Measurements from ENCODE around the gene DLG2.
A peak's percentile ranks its signal among the peaks of the same experiment; 100 is the strongest.

The DLG2 gene

GRCh38 chr11:85558411-85558810 lies 68.7 kb downstream of the DLG2 start:
- no peak for DNase-seq (ENCODE audit: low spot score)

- DNase-seq (ENCODE audit: low spot score): no peak
Measured at GRCh38 chr11:85551881-85552280, 75.3 kb downstream of the DLG2 start.

GRCh38 chr11:85541683-85542082 lies 85.5 kb downstream of the DLG2 start:
- no peak for DNase-seq (ENCODE audit: low spot score)

- peak; percentile 2 for DNase-seq (ENCODE audit: low spot score)
Measured at GRCh38 chr11:85540635-85541205, 86.4 kb downstream of the DLG2 start.

GRCh38 chr11:85540181-85540580 lies 87.0 kb downstream of the DLG2 start:
- DNase-seq (ENCODE audit: low spot score): no peak

- no peak for DNase-seq (ENCODE audit: low spot score)
Measured at GRCh38 chr11:85539740-85540139, 87.4 kb downstream of the DLG2 start.

- DNase-seq (ENCODE audit: low spot score): no peak
Measured at GRCh38 chr11:85539029-85539689, 88.0 kb downstream of the DLG2 start.

- DNase-seq (ENCODE audit: low spot score): no peak
Measured at GRCh38 chr11:85536438-85536837, 90.7 kb downstream of the DLG2 start.

GRCh38 chr11:85534806-85535205 lies 92.3 kb downstream of the DLG2 start:
- DNase-seq (ENCODE audit: low spot score): no peak

- no peak for DNase-seq (ENCODE audit: low spot score)
Measured at GRCh38 chr11:85531191-85531897, 95.8 kb downstream of the DLG2 start.

- DNase-seq (ENCODE audit: low spot score): no peak
Measured at GRCh38 chr11:85530634-85531033, 96.5 kb downstream of the DLG2 start.

- DNase-seq (ENCODE audit: low spot score): no peak
Measured at GRCh38 chr11:85526564-85526963, 100.6 kb downstream of the DLG2 start.

GRCh38 chr11:85525686-85526085 lies 101.5 kb downstream of the DLG2 start:
- no peak for DNase-seq (ENCODE audit: low spot score)

- DNase-seq (ENCODE audit: low spot score): no peak
Measured at GRCh38 chr11:85517272-85517671, 109.9 kb downstream of the DLG2 start.

- no peak for DNase-seq (ENCODE audit: low spot score)
Measured at GRCh38 chr11:85495918-85496317, 131.2 kb downstream of the DLG2 start.

GRCh38 chr11:85494396-85494795 lies 132.7 kb downstream of the DLG2 start:
- no peak for DNase-seq (ENCODE audit: low spot score)

- no peak for DNase-seq (ENCODE audit: low spot score)
Measured at GRCh38 chr11:85485902-85486301, 141.2 kb downstream of the DLG2 start.

- DNase-seq (ENCODE audit: low spot score): no peak
Measured at GRCh38 chr11:85483861-85484260, 143.3 kb downstream of the DLG2 start.

- DNase-seq (ENCODE audit: low spot score): no peak
Measured at GRCh38 chr11:85481862-85482261, 145.3 kb downstream of the DLG2 start.

- DNase-seq (ENCODE audit: low spot score): no peak
Measured at GRCh38 chr11:85475660-85476517, 151.3 kb downstream of the DLG2 start.

GRCh38 chr11:85472953-85473352 lies 154.2 kb downstream of the DLG2 start:
- no peak for DNase-seq (ENCODE audit: low spot score)

- DNase-seq (ENCODE audit: low spot score): no peak
Measured at GRCh38 chr11:85464283-85464682, 162.9 kb downstream of the DLG2 start.

- DNase-seq (ENCODE audit: low spot score): no peak
Measured at GRCh38 chr11:85459304-85459703, 167.8 kb downstream of the DLG2 start.
